ENCODE data around the gene TBC1D20. TPM values are rescaled to one million over a fixed set of nuclear protein-coding genes. Genes with fewer than 3 reads are reported as not detected.
"Not testable (repeated sequence)": the region's sequence is repeated elsewhere in the genome, so short reads cannot be mapped to it uniquely, and the experiment has no call there.

The TBC1D20 gene
- total RNA-seq, 6 donors from 2014 or later, result 35.5 to 59.7 (median 37.5) TPM

GRCh38 chr20:454951-455350, 7.4 kb downstream of the TBC1D20 start:
- ATAC-seq (ENCODE audit: low FRiP score in 2 of 2) (no peak), DNase-seq (no peak)
- peaks cover 11 to 62% (median 31%) of the 10 kb centered on the region in 4 donors for H3K4me1 ChIP-seq
- WGBS, 2 donors, result 66 to 68% methylated on average over 3 of the region's 3 CpGs
- H3K36me3 ChIP-seq, result peaks cover 0 to 4% (median 0%) of the 10 kb centered on the region in 4 donors
- TF ChIP-seq CTCF (IDR thresholded peaks at IDR 0.05), result no peak
- no peak for TF ChIP-seq POLR2A (IDR thresholded peaks at IDR 0.05)
- no peak for TF ChIP-seq EP300 (IDR thresholded peaks at IDR 0.05)
- TF ChIP-seq POLR2AphosphoS5 (IDR thresholded peaks at IDR 0.05), result no peak
- H3K9me3 ChIP-seq, result no peaks in the 10 kb centered on the region
- H3K4me3 ChIP-seq, result no peak overlapping the region
- no peaks in the 10 kb centered on the region for H3K27me3 ChIP-seq
- no peak overlapping the region for H3K27ac ChIP-seq

GRCh38 chr20:452021-452420, 10.3 kb downstream of the TBC1D20 start:
- H3K36me3 ChIP-seq; H3K9me3 ChIP-seq; H3K27ac ChIP-seq; ATAC-seq (ENCODE audit: low FRiP score in 2 of 2); H3K4me3 ChIP-seq; H3K27me3 ChIP-seq; DNase-seq: not testable (repeated sequence)
- 91 to 92% methylated on average over 11 of the region's 11 CpGs for WGBS, 2 donors
- peaks cover under 1 to 33% (median 9%) of the 10 kb centered on the region in 4 donors for H3K4me1 ChIP-seq

- ATAC-seq (ENCODE audit: low FRiP score in 2 of 2), result no peak
- no peak overlapping the region for H3K4me3 ChIP-seq
- no peaks in the 10 kb centered on the region for H3K27me3 ChIP-seq
- 63 to 65% methylated on average over 5 of the region's 5 CpGs for WGBS, 2 donors
- peaks cover 13 to 52% (median 33%) of the 10 kb centered on the region in 4 donors for H3K36me3 ChIP-seq
- DNase-seq, result peak in 1 of 2 donors; percentile 45
- H3K4me1 ChIP-seq, result peaks cover 15 to 27% (median 24%) of the 10 kb centered on the region in 4 donors
- peak overlapping the region; percentile 26 to 64 (median 46) for H3K27ac ChIP-seq
- H3K9me3 ChIP-seq, result no peaks in the 10 kb centered on the region
- TF ChIP-seq CTCF (IDR thresholded peaks at IDR 0.05) (no peak), POLR2AphosphoS5 (IDR thresholded peaks at IDR 0.05) (no peak), POLR2A (IDR thresholded peaks at IDR 0.05) (no peak), EP300 (IDR thresholded peaks at IDR 0.05) (no peak)
These were observed 16.6 kb downstream of the TBC1D20 start for GRCh38 chr20:445514-446336.

- Histone ChIP-seq H3K27me3 (no peaks in the 10 kb centered on the region), H3K9me3 (no peaks in the 10 kb centered on the region), H3K27ac (peak overlapping the region in 3 of 4 donors; percentile 33 to 64 (median 59)), H3K36me3 (peaks cover 13 to 60% (median 41%) of the 10 kb centered on the region in 4 donors), H3K4me3 (no peak overlapping the region), H3K4me1 (peaks cover 15 to 22% (median 19%) of the 10 kb centered on the region in 4 donors)
- TF ChIP-seq POLR2A (IDR thresholded peaks at IDR 0.05) (no peak), EP300 (IDR thresholded peaks at IDR 0.05) (peak in 1 of 4 donors; percentile 5), CTCF (IDR thresholded peaks at IDR 0.05) (no peak), POLR2AphosphoS5 (IDR thresholded peaks at IDR 0.05) (peak; percentile 14 to 35)
- 61 to 68% methylated on average over 12 of the region's 12 CpGs for WGBS, 2 donors
- no peak for DNase-seq
- no peak for ATAC-seq (ENCODE audit: low FRiP score in 2 of 2)
These were observed 17.4 kb downstream of the TBC1D20 start for GRCh38 chr20:444862-445426.

GRCh38 chr20:444117-444516, 18.2 kb downstream of the TBC1D20 start:
- ATAC-seq (ENCODE audit: low FRiP score in 2 of 2), result no peak
- Histone ChIP-seq H3K9me3 (no peaks in the 10 kb centered on the region), H3K27me3 (no peaks in the 10 kb centered on the region), H3K36me3 (peaks cover 13 to 68% (median 48%) of the 10 kb centered on the region in 4 donors), H3K4me3 (no peak overlapping the region), H3K27ac (peak overlapping the region in 2 of 4 donors; percentile 21 to 59), H3K4me1 (peaks cover 21 to 26% (median 24%) of the 10 kb centered on the region in 4 donors)
- DNase-seq, result no peak
- 86 to 92% methylated on average over 2 to 3 of the region's 3 CpGs for WGBS, 2 donors
- TF ChIP-seq EP300 (IDR thresholded peaks at IDR 0.05), result no peak
- no peak for TF ChIP-seq POLR2AphosphoS5 (IDR thresholded peaks at IDR 0.05)
- TF ChIP-seq POLR2A (IDR thresholded peaks at IDR 0.05), result no peak
- no peak for TF ChIP-seq CTCF (IDR thresholded peaks at IDR 0.05)
